Nephron (organoid): ENCODE results near the gene IMPACT.

Source experiments
- H3K27ac Mint-ChIP-seq, 3 experiments: 2 replicates each; pipeline ENCODE4 v1.8.0; 2020; ENCODE audit warnings: mixed read lengths in 3 of 3, mild to moderate bottlenecking in 2 of 3, moderate library complexity in 1 of 3
- H3K27me3 Mint-ChIP-seq: 2 replicates; pipeline ENCODE4 v1.8.0; 2021; ENCODE audit warnings: low read depth, mild to moderate bottlenecking, moderate library complexity, mixed read lengths
- H3K36me3 Mint-ChIP-seq: 2 replicates; pipeline ENCODE4 v1.8.0; 2020; ENCODE audit warnings: low read depth, mixed read lengths
- H3K4me1 Mint-ChIP-seq: 2 replicates; pipeline ENCODE4 v1.8.0; 2020; ENCODE audit warnings: mixed read lengths
- H3K4me3 Mint-ChIP-seq, 3 experiments: 2 replicates each; pipeline ENCODE4 v1.8.0; 2020; ENCODE audit warnings: mild to moderate bottlenecking in 3 of 3, mixed read lengths in 3 of 3, moderate library complexity in 2 of 3
- H3K9me3 Mint-ChIP-seq: 2 replicates; pipeline ENCODE4 v1.8.0; 2020; ENCODE audit warnings: mixed read lengths
- TF ChIP-seq, protein P1 (sequence below), 3 experiments: fragments of 200-600 bp; sonication (generic); IDR thresholded peaks; one replicate each; pipeline ENCODE4 v1.5.0; 2021; ENCODE audit warnings: antibody characterized with exemption in 3 of 3; ENCODE audit not compliant: unreplicated experiment in 3 of 3

Gene IMPACT

DNA sequence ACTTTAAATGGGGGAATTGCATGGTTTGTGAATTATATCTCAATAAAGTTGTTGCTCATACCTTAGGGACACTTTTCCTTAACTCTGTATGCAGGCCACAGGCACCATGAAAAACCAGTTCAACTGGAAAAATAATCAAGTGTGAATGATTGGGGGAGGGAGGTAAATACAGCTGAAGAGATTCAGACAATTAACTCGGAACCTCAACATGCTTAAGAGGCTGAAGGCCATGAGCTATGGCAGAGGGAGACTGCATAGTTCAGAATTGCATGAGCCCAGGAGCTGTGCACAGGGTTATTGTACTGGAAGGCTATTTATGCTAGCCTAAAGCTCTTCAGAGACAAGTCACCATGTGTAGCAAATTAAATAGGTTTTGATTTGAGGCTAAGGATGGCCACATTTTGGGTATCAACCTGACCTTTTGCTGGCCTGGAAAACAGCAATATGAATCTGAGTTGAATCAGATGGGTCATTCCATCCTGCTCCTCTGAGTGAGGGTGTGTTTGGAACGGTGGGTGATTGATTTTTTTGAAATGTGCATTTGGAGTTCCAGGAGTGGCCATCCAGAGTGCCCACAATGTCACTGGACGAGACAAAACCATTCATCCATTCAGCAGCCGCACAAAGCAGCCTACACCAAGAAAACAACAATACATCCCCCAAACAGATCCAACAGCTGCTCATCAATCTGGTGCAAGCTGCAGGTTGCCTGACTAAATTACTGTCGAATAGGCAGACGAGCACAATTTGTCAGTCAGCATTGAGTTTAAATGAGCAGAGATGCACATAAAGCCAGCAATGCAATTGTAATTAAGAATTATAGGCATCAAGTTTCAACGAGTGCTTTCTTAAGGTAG, 76.4 kb downstream of the IMPACT start:
- no peak overlapping the region for H3K27ac Mint-ChIP-seq
- no peaks in the 10 kb centered on the region for H3K9me3 Mint-ChIP-seq
- TF ChIP-seq, protein P1, sequence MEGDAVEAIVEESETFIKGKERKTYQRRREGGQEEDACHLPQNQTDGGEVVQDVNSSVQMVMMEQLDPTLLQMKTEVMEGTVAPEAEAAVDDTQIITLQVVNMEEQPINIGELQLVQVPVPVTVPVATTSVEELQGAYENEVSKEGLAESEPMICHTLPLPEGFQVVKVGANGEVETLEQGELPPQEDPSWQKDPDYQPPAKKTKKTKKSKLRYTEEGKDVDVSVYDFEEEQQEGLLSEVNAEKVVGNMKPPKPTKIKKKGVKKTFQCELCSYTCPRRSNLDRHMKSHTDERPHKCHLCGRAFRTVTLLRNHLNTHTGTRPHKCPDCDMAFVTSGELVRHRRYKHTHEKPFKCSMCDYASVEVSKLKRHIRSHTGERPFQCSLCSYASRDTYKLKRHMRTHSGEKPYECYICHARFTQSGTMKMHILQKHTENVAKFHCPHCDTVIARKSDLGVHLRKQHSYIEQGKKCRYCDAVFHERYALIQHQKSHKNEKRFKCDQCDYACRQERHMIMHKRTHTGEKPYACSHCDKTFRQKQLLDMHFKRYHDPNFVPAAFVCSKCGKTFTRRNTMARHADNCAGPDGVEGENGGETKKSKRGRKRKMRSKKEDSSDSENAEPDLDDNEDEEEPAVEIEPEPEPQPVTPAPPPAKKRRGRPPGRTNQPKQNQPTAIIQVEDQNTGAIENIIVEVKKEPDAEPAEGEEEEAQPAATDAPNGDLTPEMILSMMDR (IDR thresholded peaks at IDR 0.05; ENCODE audit: unreplicated experiment in 3 of 3), result no peak
- H3K4me1 Mint-ChIP-seq, result no peaks in the 10 kb centered on the region
- peaks cover 14% of the 10 kb centered on the region for H3K27me3 Mint-ChIP-seq
- H3K36me3 Mint-ChIP-seq, result no peaks in the 10 kb centered on the region
- no peak overlapping the region for H3K4me3 Mint-ChIP-seq
